ENCODE measurements around the gene TRIM63. TPM values are rescaled to one million over a fixed set of nuclear protein-coding genes. Genes with fewer than 3 reads are reported as not detected.

Gene TRIM63
- total RNA-seq (2021) (not detected in 2 replicates), Bru-seq, nascent RNA (not detected), BruChase-seq, experiment 1, labeled RNA remaining after a 2-hour chase (not detected), BruChase-seq, experiment 2, labeled RNA remaining after a 6-hour chase (percentile 10 among the genes with signal in this experiment)
- long read RNA-seq: 0 reads

DNA sequence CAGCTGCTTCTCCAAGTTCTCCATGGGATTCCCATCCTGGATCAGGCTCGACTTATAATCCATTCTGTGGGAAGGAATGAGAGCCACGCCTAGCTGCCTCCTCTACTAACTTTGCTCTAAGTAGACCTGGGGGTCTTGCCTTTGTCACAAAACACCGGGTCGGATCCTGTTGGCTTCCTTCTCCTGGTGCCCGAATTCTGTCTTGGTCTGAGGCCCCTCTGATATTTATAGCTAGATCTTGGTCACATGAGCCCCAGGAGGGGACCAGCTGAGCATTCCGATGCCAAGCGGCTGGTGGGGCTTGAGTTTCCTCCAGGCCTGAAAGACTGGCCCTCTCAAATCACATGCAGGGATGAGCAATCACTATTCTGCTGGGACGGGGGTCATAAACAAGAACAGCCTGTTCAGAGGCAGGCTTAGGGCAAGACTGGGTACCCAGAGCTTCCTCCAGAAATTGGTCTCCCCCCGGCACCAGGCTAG, at the start of gene TRIM63:
Gene TRIM63, minus strand, starts transcription at position 199 of the 480 bp plus-strand sequence. Its CDS starts 136 bp downstream, at position 63.
- no peaks in the 10 kb centered on the region for H3K9me2 ChIP-seq (ENCODE audit: insufficient read depth)
- intact Hi-C loops (cut with micrococcal nuclease; ENCODE audit: unreplicated experiment): no loop called here
- H3K27ac ChIP-seq: no peak within 1 kb of the TSS
- DNase-seq: no peak
- H3K4me3 ChIP-seq: no peak within 1 kb of the TSS
- H3K36me3 ChIP-seq (ENCODE audit: low read depth): no peaks in the 10 kb centered on the region
- H3K4me2 ChIP-seq: no peak within 1 kb of the TSS
- BruUV-seq (replicated peaks): no TSS peak
- peaks cover 7% of the 10 kb centered on the region; the same call in 1 of the 2 replicates for H3K4me1 ChIP-seq (replicated peaks; ENCODE audit: insufficient read depth)
- no peaks in the 10 kb centered on the region for H4K20me1 ChIP-seq (ENCODE audit: insufficient read depth)
- H3K79me2 ChIP-seq (ENCODE audit: low read depth): no peaks in the 10 kb centered on the region
- TF ChIP-seq, protein P1, sequence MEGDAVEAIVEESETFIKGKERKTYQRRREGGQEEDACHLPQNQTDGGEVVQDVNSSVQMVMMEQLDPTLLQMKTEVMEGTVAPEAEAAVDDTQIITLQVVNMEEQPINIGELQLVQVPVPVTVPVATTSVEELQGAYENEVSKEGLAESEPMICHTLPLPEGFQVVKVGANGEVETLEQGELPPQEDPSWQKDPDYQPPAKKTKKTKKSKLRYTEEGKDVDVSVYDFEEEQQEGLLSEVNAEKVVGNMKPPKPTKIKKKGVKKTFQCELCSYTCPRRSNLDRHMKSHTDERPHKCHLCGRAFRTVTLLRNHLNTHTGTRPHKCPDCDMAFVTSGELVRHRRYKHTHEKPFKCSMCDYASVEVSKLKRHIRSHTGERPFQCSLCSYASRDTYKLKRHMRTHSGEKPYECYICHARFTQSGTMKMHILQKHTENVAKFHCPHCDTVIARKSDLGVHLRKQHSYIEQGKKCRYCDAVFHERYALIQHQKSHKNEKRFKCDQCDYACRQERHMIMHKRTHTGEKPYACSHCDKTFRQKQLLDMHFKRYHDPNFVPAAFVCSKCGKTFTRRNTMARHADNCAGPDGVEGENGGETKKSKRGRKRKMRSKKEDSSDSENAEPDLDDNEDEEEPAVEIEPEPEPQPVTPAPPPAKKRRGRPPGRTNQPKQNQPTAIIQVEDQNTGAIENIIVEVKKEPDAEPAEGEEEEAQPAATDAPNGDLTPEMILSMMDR (conservative IDR thresholded peaks at IDR 0.05): no peak
- TF ChIP-seq EZH2 (IDR thresholded peaks at IDR 0.05; ENCODE audit: low read depth): no peak
- no peaks in the 10 kb centered on the region for H3K9me3 ChIP-seq (ENCODE audit: insufficient read depth, low read depth)
- ChIA-PET CTCF (no interaction called here), POLR2A (ENCODE audit: unreplicated experiment) (no interaction called here)
- no peaks in the 10 kb centered on the region for H3F3A ChIP-seq (ENCODE audit: insufficient read depth, low read depth)
- no peaks in the 10 kb centered on the region for H3K27me3 ChIP-seq (ENCODE audit: insufficient read depth, low read depth)
- H2AFZ ChIP-seq: no peak within 1 kb of the TSS

DNA sequence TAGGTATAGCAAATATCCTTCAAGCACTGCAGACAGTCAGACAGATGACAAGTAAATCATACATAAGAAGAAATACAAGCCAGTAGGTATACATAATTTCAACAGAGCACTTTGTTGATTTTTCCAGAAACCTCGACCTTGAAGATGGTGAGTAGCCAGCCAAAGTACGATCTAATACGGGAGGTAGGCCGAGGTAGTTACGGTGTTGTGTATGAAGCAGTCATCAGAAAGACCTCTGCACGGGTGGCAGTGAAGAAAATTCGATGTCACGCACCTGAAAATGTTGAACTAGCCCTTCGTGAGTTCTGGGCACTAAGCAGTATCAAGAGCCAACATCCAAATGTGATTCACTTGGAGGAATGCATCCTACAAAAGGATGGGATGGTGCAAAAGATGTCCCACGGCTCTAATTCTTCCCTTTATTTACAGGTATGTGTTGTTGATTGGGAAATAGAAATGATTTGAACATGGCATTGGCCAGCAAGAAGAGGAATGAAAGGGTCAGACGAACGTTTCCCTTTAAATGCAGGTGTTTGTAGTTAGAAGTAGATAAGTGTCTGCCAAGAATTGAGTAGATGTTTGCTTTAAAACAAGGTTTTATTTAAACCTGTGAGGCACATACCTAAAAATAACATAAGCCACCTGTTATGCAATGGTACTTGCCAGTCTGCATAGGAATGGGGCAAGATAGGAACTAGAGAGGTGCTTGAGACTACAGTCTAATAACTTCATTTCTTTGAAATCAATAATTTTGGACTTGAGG, 46.9 kb upstream of the TRIM63 start:
- CTCF ChIA-PET: interaction anchor here (1.0 to 1.5 kb wide), 2 partner anchors 9 to 12 kb away, joined by 4 read pairs; no protein-coding TSS in a partner anchor

DNA sequence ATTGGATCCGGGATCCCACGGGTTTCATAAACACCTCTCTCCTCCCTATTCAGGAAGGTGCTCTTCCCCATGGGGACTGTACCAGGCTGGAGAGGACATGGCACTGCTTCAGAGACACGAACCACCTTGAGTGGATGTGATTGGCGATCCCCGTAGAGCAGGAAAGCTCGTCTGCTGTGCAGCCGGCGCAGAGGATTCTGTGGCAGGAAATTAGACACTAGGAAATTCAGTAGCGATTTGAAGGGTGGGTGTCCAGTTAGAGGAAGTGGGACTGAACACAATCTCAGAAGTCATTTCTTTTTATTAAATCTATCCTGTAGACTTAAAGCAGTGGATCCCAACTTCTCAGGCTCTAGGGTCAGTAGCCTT, 45.0 kb upstream of the TRIM63 start:
- TSS peak; percentile 35 for BruUV-seq (replicated peaks)
- Histone ChIP-seq H3K9me3 (ENCODE audit: insufficient read depth, low read depth) (no peaks in the 10 kb centered on the region), H3K4me3 (peak overlapping the region; percentile 80), H3K4me2 (peak overlapping the region; percentile 97), H3K27ac (peak overlapping the region; percentile 58), H3K9me2 (ENCODE audit: insufficient read depth) (no peaks in the 10 kb centered on the region), H3K4me1 (replicated peaks; ENCODE audit: insufficient read depth) (peaks cover 24% of the 10 kb centered on the region), H3K79me2 (ENCODE audit: low read depth) (peaks cover 27% of the 10 kb centered on the region), H3K27me3 (ENCODE audit: insufficient read depth, low read depth) (no peaks in the 10 kb centered on the region), H4K20me1 (ENCODE audit: insufficient read depth) (no peaks in the 10 kb centered on the region), H3K36me3 (ENCODE audit: low read depth) (peaks cover 3% of the 10 kb centered on the region; the same call in 1 of the 2 replicates), H2AFZ (peak overlapping the region; percentile 100), H3F3A (ENCODE audit: insufficient read depth, low read depth) (peaks cover 17% of the 10 kb centered on the region; the same call in 1 of the 2 replicates)
- intact Hi-C loops (cut with micrococcal nuclease; ENCODE audit: unreplicated experiment): loop anchor here (5.0 kb wide), 1 partner anchor 165 kb away; no protein-coding TSS in a partner anchor
- TF ChIP-seq, protein P1 (conservative IDR thresholded peaks at IDR 0.05): no peak
- no peak for TF ChIP-seq EZH2 (IDR thresholded peaks at IDR 0.05; ENCODE audit: low read depth)
- CTCF ChIA-PET: interaction anchor here (1.5 kb wide), 1 partner anchor 11 kb away, joined by 4 read pairs; no protein-coding TSS in a partner anchor
- DNase-seq: no peak
- POLR2A ChIA-PET (ENCODE audit: unreplicated experiment): interaction anchor here (1.6 kb wide), 1 partner anchor 11 kb away, joined by 12 read pairs; no protein-coding TSS in a partner anchor

More for the DNA sequence above, 46.9 kb upstream of the TRIM63 start:
- TF ChIP-seq EZH2 (IDR thresholded peaks at IDR 0.05; ENCODE audit: low read depth): no peak
- TF ChIP-seq, protein P1 (conservative IDR thresholded peaks at IDR 0.05): no peak
- Histone ChIP-seq H3K36me3 (ENCODE audit: low read depth) (peaks cover 3% of the 10 kb centered on the region; the same call in 1 of the 2 replicates), H3K9me2 (ENCODE audit: insufficient read depth) (no peaks in the 10 kb centered on the region), H3K9me3 (ENCODE audit: insufficient read depth, low read depth) (no peaks in the 10 kb centered on the region), H4K20me1 (ENCODE audit: insufficient read depth) (no peaks in the 10 kb centered on the region), H3K4me1 (replicated peaks; ENCODE audit: insufficient read depth) (peaks cover 22% of the 10 kb centered on the region), H3K79me2 (ENCODE audit: low read depth) (peaks cover 27% of the 10 kb centered on the region), H3K27me3 (ENCODE audit: insufficient read depth, low read depth) (no peaks in the 10 kb centered on the region), H3F3A (ENCODE audit: insufficient read depth, low read depth) (peaks cover 15% of the 10 kb centered on the region; the same call in 1 of the 2 replicates), H3K27ac (no peak overlapping the region), H3K4me2 (no peak overlapping the region), H3K4me3 (no peak overlapping the region), H2AFZ (no peak overlapping the region)
- POLR2A ChIA-PET (ENCODE audit: unreplicated experiment): no interaction called here
- intact Hi-C loops (cut with micrococcal nuclease; ENCODE audit: unreplicated experiment): loop anchor here (5.0 kb wide), 1 partner anchor 163 kb away; no protein-coding TSS in a partner anchor
- no TSS peak for BruUV-seq (replicated peaks)
- DNase-seq: no peak

Data from PC-9 (cell line).